Esophagus muscularis mucosa (tissue), 3 donors: Measurements from ENCODE around the gene RAB34.

Source experiments
- POLR2A ChIP-seq: fragments of 450-650 bp; IDR thresholded peaks from one replicate; pipeline ENCODE4 v1.6.1; 2017; ENCODE audit warnings: antibody characterized with exemption, moderate library complexity, mild to moderate bottlenecking, low read depth
- TF ChIP-seq, protein P1 (sequence below), 3 experiments: fragments of 200-600 bp in 2 of 3; fragments of 450-650 bp in 1 of 3; sonication (generic) in 2 of 3; IDR thresholded peaks; one replicate each; pipeline ENCODE4 v1.5.1; 2017 to 2019; ENCODE audit warnings: antibody characterized with exemption in 3 of 3, mild to moderate bottlenecking in 2 of 3, moderate library complexity in 1 of 3

DNA sequence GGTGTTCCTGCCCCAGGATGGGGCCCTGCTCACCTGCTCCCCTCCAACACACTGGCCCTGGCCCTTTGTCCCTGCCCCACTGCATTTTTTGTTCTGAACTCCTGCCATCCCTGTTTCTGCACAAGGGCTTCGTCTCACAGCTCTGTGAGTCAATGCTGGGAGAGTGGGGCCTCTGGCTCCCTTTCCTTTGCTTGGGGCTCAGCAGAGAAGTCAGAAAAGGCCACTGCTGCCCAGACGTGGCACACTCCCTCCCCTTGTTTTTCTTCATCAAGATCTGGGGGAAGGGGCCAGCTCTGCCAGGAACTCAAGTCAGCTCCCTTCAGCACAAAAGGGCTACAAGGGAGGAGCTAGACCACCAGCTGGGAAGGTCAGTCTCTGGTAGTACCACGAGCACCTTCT is 14.9 kb downstream of the RAB34 start:
- TF ChIP-seq, protein P1, sequence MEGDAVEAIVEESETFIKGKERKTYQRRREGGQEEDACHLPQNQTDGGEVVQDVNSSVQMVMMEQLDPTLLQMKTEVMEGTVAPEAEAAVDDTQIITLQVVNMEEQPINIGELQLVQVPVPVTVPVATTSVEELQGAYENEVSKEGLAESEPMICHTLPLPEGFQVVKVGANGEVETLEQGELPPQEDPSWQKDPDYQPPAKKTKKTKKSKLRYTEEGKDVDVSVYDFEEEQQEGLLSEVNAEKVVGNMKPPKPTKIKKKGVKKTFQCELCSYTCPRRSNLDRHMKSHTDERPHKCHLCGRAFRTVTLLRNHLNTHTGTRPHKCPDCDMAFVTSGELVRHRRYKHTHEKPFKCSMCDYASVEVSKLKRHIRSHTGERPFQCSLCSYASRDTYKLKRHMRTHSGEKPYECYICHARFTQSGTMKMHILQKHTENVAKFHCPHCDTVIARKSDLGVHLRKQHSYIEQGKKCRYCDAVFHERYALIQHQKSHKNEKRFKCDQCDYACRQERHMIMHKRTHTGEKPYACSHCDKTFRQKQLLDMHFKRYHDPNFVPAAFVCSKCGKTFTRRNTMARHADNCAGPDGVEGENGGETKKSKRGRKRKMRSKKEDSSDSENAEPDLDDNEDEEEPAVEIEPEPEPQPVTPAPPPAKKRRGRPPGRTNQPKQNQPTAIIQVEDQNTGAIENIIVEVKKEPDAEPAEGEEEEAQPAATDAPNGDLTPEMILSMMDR (IDR thresholded peaks at IDR 0.05): no peak
- no peak for TF ChIP-seq POLR2A
